PFSK-1 (cell line): ENCODE measurements around the gene STAT2.

Experiments
- FOXP2 ChIP-seq: optimal IDR thresholded peaks from 2 replicates; pipeline ENCODE3; 2011; ENCODE audit warnings: borderline replicate concordance, control low read depth, inconsistent platforms; ENCODE audit not compliant: insufficient read depth; ENCODE audit errors: extremely low read length, extremely low read depth
- POLR2AphosphoS5 ChIP-seq: IDR thresholded peaks from 2 replicates; pipeline ENCODE4 v1.6.1; 2012; ENCODE audit warnings: low read depth, mild to moderate bottlenecking, control low read depth, low read length, moderate library complexity
- SIN3A ChIP-seq: IDR thresholded peaks from 2 replicates; pipeline ENCODE4 v1.6.1; 2012; ENCODE audit warnings: mild to moderate bottlenecking, low read length, moderate library complexity, borderline replicate concordance; ENCODE audit not compliant: insufficient read depth
- TAF1 ChIP-seq: IDR thresholded peaks from 2 replicates; pipeline ENCODE4 v1.6.1; 2012; ENCODE audit warnings: low read length, control low read depth, borderline replicate concordance; ENCODE audit not compliant: insufficient read depth
- TF ChIP-seq, protein P1 (sequence below), 2 experiments: IDR thresholded peaks; 2 replicates each; pipeline versions ENCODE4 v1.6.1 to v1.8.0; 2011 to 2012; ENCODE audit warnings: low read depth in 2 of 2, low read length in 2 of 2, control low read depth in 1 of 2, inconsistent platforms in 1 of 2, mild to moderate bottlenecking in 1 of 2, moderate library complexity in 1 of 2; ENCODE audit not compliant: insufficient read depth in 1 of 2

STAT2 gene

DNA sequence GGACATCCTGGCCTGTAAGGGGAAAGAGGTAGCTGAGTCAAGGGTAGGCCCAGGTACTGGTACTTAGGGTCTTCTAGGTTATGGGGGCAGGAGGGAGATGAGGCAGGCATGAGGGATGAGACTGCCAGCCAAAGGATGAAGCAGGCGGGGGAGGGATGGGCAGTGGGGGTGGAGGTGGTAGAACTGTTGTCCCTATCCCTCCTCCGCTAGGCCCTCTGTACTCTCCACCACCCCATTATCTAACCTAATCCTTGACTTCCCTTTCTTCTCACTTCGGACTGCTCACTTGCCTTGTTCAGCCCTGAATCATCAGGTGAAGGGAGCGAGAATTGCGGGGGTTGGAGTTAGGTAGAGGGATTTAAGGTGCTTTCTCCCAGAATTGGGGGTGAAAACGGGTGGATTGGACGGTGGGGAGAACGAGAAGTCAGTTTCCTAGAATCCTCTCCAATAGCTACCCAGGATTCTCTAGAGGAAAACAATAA, 26.7 kb downstream of the STAT2 start:
- TF ChIP-seq, protein P1, sequence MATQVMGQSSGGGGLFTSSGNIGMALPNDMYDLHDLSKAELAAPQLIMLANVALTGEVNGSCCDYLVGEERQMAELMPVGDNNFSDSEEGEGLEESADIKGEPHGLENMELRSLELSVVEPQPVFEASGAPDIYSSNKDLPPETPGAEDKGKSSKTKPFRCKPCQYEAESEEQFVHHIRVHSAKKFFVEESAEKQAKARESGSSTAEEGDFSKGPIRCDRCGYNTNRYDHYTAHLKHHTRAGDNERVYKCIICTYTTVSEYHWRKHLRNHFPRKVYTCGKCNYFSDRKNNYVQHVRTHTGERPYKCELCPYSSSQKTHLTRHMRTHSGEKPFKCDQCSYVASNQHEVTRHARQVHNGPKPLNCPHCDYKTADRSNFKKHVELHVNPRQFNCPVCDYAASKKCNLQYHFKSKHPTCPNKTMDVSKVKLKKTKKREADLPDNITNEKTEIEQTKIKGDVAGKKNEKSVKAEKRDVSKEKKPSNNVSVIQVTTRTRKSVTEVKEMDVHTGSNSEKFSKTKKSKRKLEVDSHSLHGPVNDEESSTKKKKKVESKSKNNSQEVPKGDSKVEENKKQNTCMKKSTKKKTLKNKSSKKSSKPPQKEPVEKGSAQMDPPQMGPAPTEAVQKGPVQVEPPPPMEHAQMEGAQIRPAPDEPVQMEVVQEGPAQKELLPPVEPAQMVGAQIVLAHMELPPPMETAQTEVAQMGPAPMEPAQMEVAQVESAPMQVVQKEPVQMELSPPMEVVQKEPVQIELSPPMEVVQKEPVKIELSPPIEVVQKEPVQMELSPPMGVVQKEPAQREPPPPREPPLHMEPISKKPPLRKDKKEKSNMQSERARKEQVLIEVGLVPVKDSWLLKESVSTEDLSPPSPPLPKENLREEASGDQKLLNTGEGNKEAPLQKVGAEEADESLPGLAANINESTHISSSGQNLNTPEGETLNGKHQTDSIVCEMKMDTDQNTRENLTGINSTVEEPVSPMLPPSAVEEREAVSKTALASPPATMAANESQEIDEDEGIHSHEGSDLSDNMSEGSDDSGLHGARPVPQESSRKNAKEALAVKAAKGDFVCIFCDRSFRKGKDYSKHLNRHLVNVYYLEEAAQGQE (IDR thresholded peaks at IDR 0.05; ENCODE audit: insufficient read depth in 1 of 2, low read depth in 2 of 2, low read length in 2 of 2), result no peak
- peak; percentile 60; the same call in 1 of the 2 replicates for TF ChIP-seq TAF1

DNA sequence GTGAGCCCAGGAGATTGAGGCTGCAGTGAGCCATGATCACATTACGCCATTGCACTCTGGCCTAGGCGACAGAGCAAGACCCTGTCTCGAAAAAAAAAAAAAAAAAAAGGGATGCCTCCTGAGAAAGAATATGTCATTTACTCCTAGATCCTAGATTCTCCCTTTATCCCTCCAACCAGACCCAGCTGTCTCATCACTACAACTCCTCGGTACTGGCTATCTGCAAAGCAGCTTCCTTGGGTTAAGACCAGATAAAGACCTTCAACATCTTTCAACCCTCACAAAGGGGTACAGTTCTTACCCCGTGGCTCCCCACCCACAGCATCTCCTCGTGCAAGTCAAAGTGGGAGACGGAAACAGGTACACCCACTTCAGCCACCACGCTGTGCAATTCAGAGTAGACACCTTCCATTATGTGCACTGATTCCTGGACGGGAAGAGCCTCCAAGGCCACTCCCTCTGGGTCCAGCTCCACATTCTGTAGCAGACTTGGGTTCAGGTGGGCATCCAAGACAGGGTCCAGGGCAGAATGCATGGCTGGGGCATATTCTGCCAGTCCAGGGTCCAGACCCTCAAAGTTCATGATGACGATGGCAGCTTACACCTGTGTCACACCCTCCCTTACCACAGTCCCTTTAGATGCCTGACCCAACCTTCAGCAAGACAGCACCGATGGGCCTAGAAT, 27.3 kb downstream of the STAT2 start:
- TF ChIP-seq TAF1, result no peak
- no peak for TF ChIP-seq FOXP2
- TF ChIP-seq SIN3A, result no peak
- TF ChIP-seq POLR2AphosphoS5, result no peak
- TF ChIP-seq, protein P1 (IDR thresholded peaks at IDR 0.05; ENCODE audit: insufficient read depth in 1 of 2, low read depth in 2 of 2, low read length in 2 of 2), result no peak

DNA sequence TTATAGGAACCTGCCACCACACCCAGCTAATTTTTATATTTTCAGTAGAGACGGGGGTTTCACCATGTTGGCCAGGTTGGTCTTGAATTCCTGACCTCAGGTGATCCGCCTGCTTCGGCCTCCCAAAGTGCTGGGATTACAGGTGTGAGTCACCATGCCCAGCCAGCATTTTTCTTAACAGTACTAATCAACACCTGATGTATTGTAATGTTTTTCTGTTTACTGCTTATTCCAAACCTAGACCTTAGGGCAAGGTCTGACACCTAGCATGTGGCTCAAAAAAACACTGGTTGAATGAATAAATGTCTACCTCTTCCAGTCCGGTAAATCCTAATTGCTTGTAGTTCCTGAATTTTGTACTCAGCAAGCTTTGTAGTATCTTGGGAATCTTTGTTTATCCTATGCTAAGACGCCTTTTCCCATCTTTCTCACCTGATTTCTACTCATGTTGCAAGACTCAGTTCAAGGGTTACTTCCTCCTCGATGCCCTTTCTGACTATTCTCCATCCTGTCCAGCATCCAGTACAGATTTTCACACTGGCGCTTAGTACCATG, 28.9 kb downstream of the STAT2 start:
- TF ChIP-seq POLR2AphosphoS5, result no peak
- TF ChIP-seq SIN3A, result no peak
- no peak for TF ChIP-seq TAF1
- no peak for TF ChIP-seq FOXP2
- TF ChIP-seq, protein P1 (IDR thresholded peaks at IDR 0.05; ENCODE audit: insufficient read depth in 1 of 2, low read depth in 2 of 2, low read length in 2 of 2), result no peak

DNA sequence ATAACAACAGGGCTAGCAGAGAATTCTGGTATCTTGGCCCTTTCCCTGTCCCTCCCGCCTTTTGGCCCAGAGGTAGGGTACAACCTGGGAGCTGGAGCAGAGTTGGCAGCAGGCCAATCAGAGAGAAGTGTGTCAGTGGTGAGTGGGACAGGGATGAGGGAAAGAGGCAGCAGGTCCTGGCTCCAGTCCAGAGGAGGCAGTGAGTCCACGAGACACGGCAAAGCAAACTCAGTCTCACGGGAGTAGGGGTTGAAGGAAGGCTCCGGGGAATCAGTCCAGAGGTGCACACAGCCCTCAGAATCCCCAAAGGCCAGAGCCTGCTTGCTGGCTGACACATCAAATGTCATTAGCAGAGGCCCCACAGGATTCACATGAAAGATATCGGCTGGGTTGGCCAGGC, 33.4 kb downstream of the STAT2 start:
- TF ChIP-seq TAF1, result no peak
- no peak for TF ChIP-seq POLR2AphosphoS5
- no peak for TF ChIP-seq SIN3A
- no peak for TF ChIP-seq FOXP2
- TF ChIP-seq, protein P1 (IDR thresholded peaks at IDR 0.05; ENCODE audit: insufficient read depth in 1 of 2, low read depth in 2 of 2, low read length in 2 of 2), result no peak

DNA sequence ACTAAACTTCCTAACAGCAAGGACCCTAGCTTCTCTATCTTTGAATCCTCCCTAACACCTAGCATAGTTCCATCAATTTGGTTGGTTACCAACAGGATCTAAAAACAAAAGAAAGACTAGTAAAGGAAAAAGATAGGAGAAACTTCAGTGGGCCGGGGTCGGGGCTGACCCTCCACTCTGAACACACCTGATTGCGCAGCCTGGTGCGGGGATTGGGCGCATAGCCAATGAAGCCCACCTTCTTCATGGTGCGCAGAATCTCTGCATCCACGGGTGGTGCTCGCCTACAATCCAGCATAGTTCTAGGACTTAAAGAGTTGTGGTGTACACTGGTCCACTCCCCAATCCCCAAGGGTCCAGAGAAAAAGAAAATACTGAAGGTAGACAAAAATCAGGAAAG, 33.8 kb downstream of the STAT2 start:
- no peak for TF ChIP-seq SIN3A
- TF ChIP-seq TAF1, result no peak
- TF ChIP-seq FOXP2, result no peak
- TF ChIP-seq, protein P1 (IDR thresholded peaks at IDR 0.05; ENCODE audit: insufficient read depth in 1 of 2, low read depth in 2 of 2, low read length in 2 of 2), result no peak
- TF ChIP-seq POLR2AphosphoS5, result no peak
